Right atrium auricular region (tissue), 2 donors: ENCODE data around the gene CDC20B. TPM values are rescaled to one million over a fixed set of nuclear protein-coding genes. Genes with fewer than 3 reads are reported as not detected.

Experiments
- DNase-seq: peaks from one replicate; pipeline ENCODE4 v3.0.0-alpha.2; 2019; ENCODE audit warnings: low spot score
- H3K27ac ChIP-seq, 2 donors: fragments of 200-600 bp; sonication (generic); 1 replicate in 1 of 2; 2 replicates in 1 of 2; pipeline ENCODE4 v1.5.1; 2016 to 2019
- H3K27me3 ChIP-seq, 2 donors: fragments of 200-600 bp; sonication (generic); one replicate each; pipeline versions ENCODE4 v1.5.1 to v1.6.0; 2017 to 2019
- H3K36me3 ChIP-seq: fragments of 200-600 bp; sonication (generic); one replicate; pipeline ENCODE4 v1.5.1; 2016
- H3K4me1 ChIP-seq, 2 donors: fragments of 200-600 bp; sonication (generic); one replicate each; pipeline versions ENCODE4 v1.5.1 to v1.6.0; 2017 to 2019
- H3K4me3 ChIP-seq, 2 donors: fragments of 200-600 bp; sonication (generic); 1 replicate in 1 of 2; 2 replicates in 1 of 2; pipeline ENCODE4 v1.5.1; 2017 to 2019; ENCODE audit warnings: mild to moderate bottlenecking in 1 of 2, moderate library complexity in 1 of 2
- H3K9me3 ChIP-seq, 2 donors: fragments of 200-600 bp; sonication (generic); one replicate each; pipeline ENCODE4 v1.5.1; 2019
- microRNA counts, 2 donors: library from miRNA; unstranded; fragments of <30 nt; microRNA quantifications; one replicate each; lab custom pipeline; 2016 to 2017
- microRNA-seq, 2 donors: library from miRNA; unstranded; fragments of <30 nt; microRNA quantifications; one replicate each; pipeline ENCODE4, GENCODE V29; 2016 to 2017; ENCODE audit warnings: borderline number of aligned reads in 2 of 2, borderline replicate concordance in 1 of 2
- total RNA-seq, 2 donors: library from RNA; depleted of rRNA; stranded (reverse); fragments of >200 nt; gene quantifications; one replicate each; pipeline ENCODE4 v1.1.0, GENCODE V29; 2016
- TF ChIP-seq, protein P1 (sequence below), 2 donors: fragments of 200-600 bp; sonication (generic); IDR thresholded peaks; one replicate each; pipeline ENCODE4 v1.5.1; 2019; ENCODE audit warnings: antibody characterized with exemption in 2 of 2

Gene CDC20B
- total RNA-seq, 2 donors from 2014 or later, result not detected

DNA sequence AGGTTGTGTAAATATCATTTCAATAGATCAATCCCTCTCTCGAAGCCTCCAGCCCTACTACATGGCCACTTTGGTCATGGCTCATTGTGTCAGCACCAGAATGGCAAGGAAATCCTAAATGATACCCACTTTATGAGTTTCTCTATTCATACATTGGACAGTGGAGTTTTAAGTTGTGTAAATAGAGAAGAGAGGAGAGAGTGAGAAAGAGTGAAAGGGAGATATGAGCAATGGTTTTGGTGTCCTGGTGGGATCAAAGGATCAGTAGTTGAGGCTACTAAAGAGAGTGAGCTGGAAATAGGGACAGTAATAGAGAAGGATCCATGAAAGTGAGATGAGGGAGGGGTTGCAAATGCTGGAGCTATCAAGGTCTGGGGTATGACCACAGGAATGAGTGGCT is 102.0 kb downstream of the CDC20B start:
- no peak for DNase-seq
- no peaks in the 10 kb centered on the region for H3K27me3 ChIP-seq
- no peak overlapping the region for H3K4me3 ChIP-seq
- no peak overlapping the region for H3K27ac ChIP-seq
- TF ChIP-seq, protein P1, sequence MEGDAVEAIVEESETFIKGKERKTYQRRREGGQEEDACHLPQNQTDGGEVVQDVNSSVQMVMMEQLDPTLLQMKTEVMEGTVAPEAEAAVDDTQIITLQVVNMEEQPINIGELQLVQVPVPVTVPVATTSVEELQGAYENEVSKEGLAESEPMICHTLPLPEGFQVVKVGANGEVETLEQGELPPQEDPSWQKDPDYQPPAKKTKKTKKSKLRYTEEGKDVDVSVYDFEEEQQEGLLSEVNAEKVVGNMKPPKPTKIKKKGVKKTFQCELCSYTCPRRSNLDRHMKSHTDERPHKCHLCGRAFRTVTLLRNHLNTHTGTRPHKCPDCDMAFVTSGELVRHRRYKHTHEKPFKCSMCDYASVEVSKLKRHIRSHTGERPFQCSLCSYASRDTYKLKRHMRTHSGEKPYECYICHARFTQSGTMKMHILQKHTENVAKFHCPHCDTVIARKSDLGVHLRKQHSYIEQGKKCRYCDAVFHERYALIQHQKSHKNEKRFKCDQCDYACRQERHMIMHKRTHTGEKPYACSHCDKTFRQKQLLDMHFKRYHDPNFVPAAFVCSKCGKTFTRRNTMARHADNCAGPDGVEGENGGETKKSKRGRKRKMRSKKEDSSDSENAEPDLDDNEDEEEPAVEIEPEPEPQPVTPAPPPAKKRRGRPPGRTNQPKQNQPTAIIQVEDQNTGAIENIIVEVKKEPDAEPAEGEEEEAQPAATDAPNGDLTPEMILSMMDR (IDR thresholded peaks at IDR 0.05), result no peak
- no peaks in the 10 kb centered on the region for H3K36me3 ChIP-seq
- H3K9me3 ChIP-seq, result no peaks in the 10 kb centered on the region
- H3K4me1 ChIP-seq, result no peaks in the 10 kb centered on the region

DNA sequence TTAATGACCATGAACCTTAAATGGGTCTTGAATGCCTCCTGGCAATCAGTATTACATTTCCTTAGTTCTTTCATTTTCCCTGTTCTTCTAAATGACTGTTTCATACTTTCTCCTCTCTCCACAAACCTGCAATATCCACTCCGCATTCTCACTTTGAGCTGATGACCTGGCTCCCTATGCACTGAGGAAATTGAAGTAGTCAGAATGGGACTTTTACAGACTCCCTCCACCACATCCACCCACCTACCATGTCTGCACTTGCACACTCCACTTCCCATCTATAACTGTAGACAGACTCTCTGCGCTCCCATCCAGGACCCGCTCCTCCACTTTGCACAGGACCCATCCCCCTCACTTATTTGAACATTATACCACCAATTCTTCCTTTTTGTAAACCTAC is 106.7 kb downstream of the CDC20B start:
- no peak for DNase-seq
- Histone ChIP-seq H3K27ac (no peak overlapping the region), H3K27me3 (no peaks in the 10 kb centered on the region), H3K36me3 (no peaks in the 10 kb centered on the region), H3K4me1 (no peaks in the 10 kb centered on the region), H3K9me3 (no peaks in the 10 kb centered on the region), H3K4me3 (no peak overlapping the region)
- TF ChIP-seq, protein P1 (IDR thresholded peaks at IDR 0.05), result no peak

DNA sequence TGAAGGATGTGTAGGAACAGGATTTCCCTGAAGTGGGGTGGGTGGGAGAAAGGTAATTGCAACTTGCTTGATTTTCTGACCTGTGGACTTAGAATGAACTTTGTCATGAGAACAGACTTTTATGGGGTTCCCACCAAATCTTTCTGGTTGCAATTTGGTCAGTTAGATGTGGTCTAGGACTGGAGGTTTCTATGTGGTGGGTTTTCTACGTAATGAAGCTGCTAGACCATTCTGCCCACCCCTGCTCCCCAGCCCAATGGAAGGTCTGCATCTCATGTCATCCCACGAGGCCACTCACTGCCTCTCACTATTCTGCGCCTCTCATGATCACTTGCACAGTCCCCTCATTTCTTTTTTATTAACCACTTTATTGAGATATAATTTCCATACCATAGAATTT is 108.5 kb downstream of the CDC20B start:
- H3K27ac ChIP-seq, result no peak overlapping the region
- TF ChIP-seq, protein P1 (IDR thresholded peaks at IDR 0.05), result no peak
- no peak for DNase-seq
- H3K27me3 ChIP-seq, result no peaks in the 10 kb centered on the region
- no peaks in the 10 kb centered on the region for H3K36me3 ChIP-seq
- H3K4me1 ChIP-seq, result no peaks in the 10 kb centered on the region
- H3K9me3 ChIP-seq, result no peaks in the 10 kb centered on the region
- no peak overlapping the region for H3K4me3 ChIP-seq

DNA sequence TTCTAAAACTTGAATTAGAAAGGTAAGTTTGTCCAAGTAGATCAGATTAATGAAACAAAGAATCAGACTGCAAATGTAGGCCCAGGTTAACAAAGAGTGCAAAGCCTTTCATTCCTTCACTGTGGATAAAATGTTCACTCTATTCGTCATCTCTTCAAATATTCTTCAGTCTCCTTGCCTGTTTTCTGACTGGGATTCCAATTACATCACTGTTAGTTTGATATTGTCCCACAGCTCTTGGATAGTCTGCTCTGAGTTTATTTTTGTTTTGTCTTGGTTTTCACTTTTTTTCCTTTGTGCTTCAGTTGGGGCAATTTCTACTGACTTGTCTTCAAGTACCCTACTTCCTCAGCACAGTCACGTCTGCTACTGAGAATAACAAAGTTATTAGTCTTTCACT is 109.1 kb downstream of the CDC20B start:
- H3K36me3 ChIP-seq, result no peaks in the 10 kb centered on the region
- no peak overlapping the region for H3K27ac ChIP-seq
- no peak for DNase-seq
- no peaks in the 10 kb centered on the region for H3K9me3 ChIP-seq
- no peak overlapping the region for H3K4me3 ChIP-seq
- H3K4me1 ChIP-seq, result no peaks in the 10 kb centered on the region
- no peaks in the 10 kb centered on the region for H3K27me3 ChIP-seq
- TF ChIP-seq, protein P1 (IDR thresholded peaks at IDR 0.05), result no peak

DNA sequence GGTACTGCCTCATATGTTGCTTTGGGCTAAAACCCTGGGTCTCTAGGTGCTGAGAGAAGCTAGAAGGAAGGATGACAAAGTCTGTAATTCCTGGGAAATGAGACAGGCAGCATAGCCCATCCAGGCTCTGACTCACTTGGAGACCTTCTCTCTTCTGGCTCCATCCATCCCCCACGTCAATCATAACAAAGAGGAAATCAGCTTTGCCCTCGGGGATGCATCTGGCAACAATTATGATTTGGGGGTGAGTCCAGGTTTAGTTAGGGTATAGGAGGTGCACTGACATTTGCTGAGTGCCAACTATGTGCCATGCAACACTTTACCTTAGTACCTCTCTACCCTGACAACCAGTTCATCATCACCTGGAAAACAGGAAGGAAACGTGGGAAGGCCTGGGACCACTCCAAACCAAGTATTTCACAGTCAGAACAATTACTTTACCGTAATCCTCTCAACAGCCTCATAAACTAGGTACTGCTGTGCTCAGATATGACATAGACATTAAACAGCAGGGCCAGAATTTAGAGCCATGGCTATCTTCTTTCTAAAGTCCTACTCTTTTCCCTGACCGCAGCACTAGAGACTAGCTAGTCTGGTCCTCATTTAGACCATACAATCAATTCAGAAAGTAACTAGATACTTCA is 109.6 kb downstream of the CDC20B start:
- TF ChIP-seq, protein P1 (IDR thresholded peaks at IDR 0.05), result no peak
- Histone ChIP-seq H3K9me3 (no peaks in the 10 kb centered on the region), H3K36me3 (no peaks in the 10 kb centered on the region), H3K4me3 (no peak overlapping the region), H3K4me1 (no peaks in the 10 kb centered on the region), H3K27me3 (no peaks in the 10 kb centered on the region), H3K27ac (no peak overlapping the region)
- DNase-seq, result no peak

MicroRNAs within 50 kb of the gene (microRNA counts, 767-probe panel; counts per million panel counts)
- 0 to 1,333 counts per million in 2 donors for microRNA hsa-miR-449a (lab: Ali Mortazavi, UCI)
- 0 to 31.0 counts per million in 2 donors for microRNA hsa-miR-449b-5p (lab: Ali Mortazavi, UCI)
- 0 to 1,961 counts per million in 2 donors for microRNA hsa-miR-449c-5p (lab: Ali Mortazavi, UCI)

Small RNAs within 50 kb of the gene (microRNA-seq; reads per million reads assigned to microRNA genes)
- gene MIR449A, result 1.4 to 5.0 reads per million in 2 donors
- 0 reads per million in 2 donors for gene MIR449B
- 0 reads per million in 2 donors for gene MIR449C

Other genes starting within 250 kb of the CDC20B start
- gene ESM1, start 187.6 kb downstream of the CDC20B start, total RNA-seq, result not detected
- under 1 TPM in 1 of 2 donors, not detected in 1; 0.83 TPM for gene GZMK, start 148.9 kb downstream of the CDC20B start, total RNA-seq
- gene GZMA, start 70.5 kb downstream of the CDC20B start, total RNA-seq, result under 1 TPM in 1 of 2 donors, not detected in 1; 0.55 TPM
- 10 to 100 TPM; 15.7 to 17.5 TPM for gene GPX8, start 13.0 kb downstream of the CDC20B start, total RNA-seq
- not detected for gene MCIDAS, start 54.1 kb upstream of the CDC20B start, total RNA-seq
- gene CCNO, start 60.4 kb upstream of the CDC20B start, total RNA-seq, result under 1 TPM in 1 of 2 donors, not detected in 1; 0.28 TPM
- gene DHX29, start 134.5 kb upstream of the CDC20B start, total RNA-seq, result 10 to 100 TPM; 17.5 to 20.9 TPM
- gene MTREX, start 134.8 kb upstream of the CDC20B start, total RNA-seq, result 10 to 100 TPM; 56.7 to 86.0 TPM